OCI-M2 (cell line): ENCODE data around the gene MYO9B.

Experiments
- DNase-seq: peaks from one replicate; lab custom pipeline; 2025; ENCODE audit not compliant: unreplicated experiment; lab: John Stamatoyannopoulos, UW

MYO9B gene

GRCh38 chr19:17206736-17207581 is 131.4 kb downstream of the MYO9B start:
- DNase-seq, result no peak

- DNase-seq, result no peak
Observed at GRCh38 chr19:17209126-17210036, 133.8 kb downstream of the MYO9B start.

- DNase-seq, result no peak
Observed at GRCh38 chr19:17210296-17210695, 134.7 kb downstream of the MYO9B start.

GRCh38 chr19:17211547-17212446 is 136.2 kb downstream of the MYO9B start:
- DNase-seq, result no peak

- DNase-seq, result no peak
Observed at GRCh38 chr19:17213334-17213733, 137.8 kb downstream of the MYO9B start.

DNA sequence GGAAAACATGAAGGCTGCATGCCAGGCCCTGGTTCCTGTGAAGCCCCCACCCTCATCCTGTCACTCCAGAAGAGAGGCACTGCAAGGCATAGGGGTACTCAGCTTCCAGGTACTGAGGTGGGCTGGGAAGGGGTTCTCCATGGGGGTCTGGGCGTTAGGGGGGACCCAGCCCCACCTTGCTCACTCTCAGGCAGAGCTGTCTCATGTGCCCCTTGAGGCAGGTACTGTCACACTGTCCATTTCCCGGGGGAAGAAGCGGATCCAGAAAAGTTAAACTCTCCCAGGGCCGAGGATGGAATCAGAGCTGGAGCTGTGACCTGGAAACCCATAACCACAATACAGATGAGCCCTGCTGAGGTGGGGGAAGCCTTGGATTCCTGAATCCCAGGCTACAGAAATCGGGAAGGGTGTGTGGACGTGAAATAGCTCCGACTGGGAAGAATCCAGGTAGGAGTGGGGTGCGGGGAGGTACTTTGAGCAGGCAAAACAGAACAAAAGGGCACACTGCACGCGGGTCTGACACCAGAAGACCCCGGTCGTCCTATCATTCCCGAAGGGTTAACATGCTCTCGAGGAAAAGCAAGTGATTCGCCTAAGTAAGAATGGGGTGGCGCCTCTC is 139.0 kb downstream of the MYO9B start:
- no peak for DNase-seq

GRCh38 chr19:17215127-17215971 is 139.8 kb downstream of the MYO9B start, which contains the start of gene USE1:
Gene USE1, plus strand, starts transcription at chr19:17215357. Its CDS starts 49 bp downstream, at chr19:17215406.
- DNase-seq, result no peak

DNA sequence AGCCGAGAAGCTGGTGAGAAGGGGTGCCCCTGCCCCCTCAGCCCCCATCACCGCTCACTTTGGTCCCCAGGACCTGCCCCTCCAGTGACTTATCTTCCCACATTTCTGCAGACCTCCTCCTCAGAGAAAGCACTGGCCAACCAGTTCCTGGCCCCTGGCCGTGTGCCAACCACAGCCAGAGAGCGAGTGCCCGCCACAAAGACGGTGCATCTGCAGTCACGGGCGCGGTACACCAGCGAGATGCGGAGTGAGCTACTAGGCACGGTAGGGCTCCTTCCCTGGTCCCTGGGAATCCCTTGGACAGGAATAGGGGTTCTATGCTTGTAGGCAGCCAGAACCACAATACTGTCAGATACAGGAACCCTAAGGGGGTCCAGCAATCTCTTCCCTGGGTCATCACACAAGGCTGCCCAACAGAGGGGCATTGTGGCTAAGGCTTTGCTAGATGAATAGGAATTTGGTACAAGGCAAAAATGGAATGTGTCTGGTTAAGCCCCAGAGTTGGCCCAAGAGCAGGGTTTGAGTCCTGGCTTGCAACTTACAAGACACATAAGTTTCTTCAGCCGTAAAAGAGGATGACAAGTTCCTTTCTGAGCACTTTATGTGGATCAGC is 140.6 kb downstream of the MYO9B start:
- no peak for DNase-seq

- no peak for DNase-seq
Observed at GRCh38 chr19:17219286-17219685, 143.7 kb downstream of the MYO9B start.

GRCh38 chr19:17220207-17220758 is 144.7 kb downstream of the MYO9B start:
- no peak for DNase-seq

GRCh38 chr19:17225053-17225452 is 149.5 kb downstream of the MYO9B start:
- no peak for DNase-seq

GRCh38 chr19:17226002-17226933 is 150.7 kb downstream of the MYO9B start, which contains the start of gene OCEL1:
Gene OCEL1, plus strand, starts transcription at chr19:17226226. Its CDS starts 22 bp downstream, at chr19:17226248.
- peak; percentile 92 for DNase-seq

DNA sequence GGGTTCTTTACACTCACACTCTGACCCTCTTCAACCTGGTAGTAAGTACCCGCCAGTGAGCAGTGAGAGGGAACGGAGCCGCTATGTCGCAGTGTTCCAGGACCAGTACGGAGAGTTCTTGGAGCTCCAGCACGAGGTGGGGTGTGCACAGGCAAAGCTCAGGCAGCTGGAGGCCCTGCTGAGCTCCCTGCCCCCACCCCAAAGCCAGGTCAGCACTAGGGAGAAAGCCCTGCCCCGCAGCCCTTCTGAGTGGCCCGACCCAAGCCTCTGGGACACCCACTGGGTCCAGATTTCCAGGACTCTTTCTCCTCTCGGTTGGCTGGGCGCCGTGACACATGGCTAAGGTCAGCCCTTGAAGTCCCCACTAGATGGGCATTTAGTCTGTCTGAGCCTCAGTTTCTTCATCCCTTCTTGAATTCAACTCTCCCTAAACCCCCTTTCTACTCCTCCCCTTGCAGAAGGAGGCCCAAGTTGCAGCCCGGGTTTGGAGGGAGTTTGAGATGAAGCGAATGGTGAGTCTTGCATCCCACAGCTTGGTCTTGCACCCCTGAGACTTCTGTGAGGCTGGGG is 152.3 kb downstream of the MYO9B start:
- DNase-seq, result no peak

GRCh38 chr19:17229890-17230289 is 154.3 kb downstream of the MYO9B start:
- no peak for DNase-seq

DNA sequence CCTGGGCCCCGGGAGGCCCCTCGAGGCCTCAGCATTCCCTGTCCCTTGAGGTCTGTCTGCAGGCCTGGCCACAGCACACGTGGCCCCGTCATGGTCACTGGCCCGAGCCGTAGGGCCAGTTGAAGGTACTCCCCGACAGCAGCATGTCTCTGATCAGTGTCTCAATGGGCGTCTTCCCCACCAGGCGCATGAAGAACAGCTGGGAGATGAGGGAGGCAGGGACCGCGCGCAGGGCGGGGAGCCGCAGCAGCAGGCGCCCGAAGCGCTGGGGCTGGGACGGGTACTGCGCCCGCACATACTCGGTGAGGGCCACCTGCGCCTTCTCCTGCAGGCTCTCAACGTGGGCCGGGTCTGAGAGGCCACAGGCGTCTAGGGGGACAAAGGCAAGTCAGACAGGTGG is 156.7 kb downstream of the MYO9B start:
- no peak for DNase-seq

DNA sequence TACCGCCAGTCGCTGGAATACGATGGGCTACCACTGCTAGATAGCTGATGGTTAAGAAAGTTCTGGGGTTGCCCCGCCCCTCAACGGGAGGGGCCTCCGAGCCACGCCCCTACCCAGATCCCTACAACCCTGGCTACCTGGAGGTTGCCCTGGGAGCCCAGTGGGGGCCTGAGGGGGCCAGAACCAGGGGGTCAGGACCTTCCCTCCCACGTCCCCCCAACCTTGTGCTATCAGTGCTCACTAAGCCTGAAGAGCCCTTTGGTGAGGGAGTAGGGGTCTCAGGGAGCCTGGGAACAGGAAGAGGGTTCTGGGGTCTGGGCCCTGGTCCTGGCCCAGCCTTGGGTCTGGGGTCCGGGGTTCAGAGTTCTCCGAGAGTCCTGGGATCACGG is 159.3 kb downstream of the MYO9B start:
- DNase-seq, result no peak

DNA sequence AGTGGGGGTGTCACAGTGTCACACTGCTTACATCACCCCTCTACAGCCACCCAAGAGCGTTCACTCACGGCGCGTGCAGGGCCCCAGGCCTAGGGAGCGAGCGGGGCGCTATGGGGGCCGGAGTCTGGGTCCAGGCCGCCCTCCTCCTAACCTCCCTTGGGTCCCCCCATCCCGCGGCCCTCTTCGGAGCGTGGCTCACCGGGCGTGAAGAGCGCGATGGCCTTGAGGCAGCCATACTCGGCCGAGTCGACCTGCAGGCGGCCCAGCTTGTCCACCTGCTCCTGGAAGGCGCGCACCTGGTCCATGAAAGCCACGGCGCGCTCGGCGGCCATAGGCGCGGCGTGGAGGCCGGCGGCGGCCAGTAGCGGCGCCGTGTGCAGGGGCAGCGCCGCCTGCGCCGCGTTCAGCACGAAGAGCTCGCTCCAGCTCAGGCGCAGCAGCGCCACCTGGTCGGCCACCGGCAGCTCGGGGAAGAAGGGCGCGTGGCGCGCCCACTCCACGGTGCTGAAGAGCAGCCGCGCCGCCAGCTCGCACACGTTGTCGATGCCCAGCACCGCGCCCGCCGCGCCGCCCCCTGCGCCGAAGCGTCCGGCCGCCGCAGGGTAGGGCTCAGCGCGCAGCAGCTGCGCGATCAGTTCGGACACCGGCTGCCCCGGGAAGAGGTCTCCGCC is 159.9 kb downstream of the MYO9B start:
- no peak for DNase-seq
